ENCODE results near the gene FBXO10.

Gene FBXO10

DNA sequence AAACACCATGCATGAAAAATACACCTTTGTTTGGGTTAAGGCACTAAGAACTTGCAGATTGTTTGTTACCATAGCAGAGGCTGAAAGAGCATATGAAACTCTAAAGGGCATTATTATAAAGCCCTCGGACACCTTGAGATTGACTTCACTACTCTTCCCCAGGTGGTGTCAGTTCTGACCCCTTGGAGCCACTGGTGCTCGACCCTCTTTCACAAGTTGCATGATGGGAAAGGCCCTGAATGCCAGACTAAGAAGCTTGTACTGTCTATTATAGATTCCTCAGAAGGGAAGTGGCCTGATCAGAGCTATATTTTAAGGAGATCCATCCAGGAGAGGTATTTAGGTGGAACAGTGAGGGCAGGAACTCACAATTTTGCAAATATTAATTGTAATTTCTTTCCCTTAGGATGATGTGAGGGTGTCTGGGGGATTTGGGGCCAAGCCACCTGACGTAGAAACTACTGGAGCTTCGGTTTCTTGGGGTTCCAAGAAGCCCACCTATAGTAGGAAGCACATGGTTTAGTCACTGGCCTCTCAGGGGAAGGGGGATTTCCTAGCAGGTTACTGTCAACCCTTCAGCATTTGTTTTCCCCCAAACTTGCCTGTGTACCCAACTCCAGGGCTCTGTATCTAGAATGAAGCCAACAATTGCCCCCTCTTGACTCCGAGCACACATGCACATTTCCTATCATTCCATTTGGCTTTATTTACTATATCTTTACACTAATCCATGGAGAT, 16.2 kb downstream of the FBXO10 start:
- Histone ChIP-seq H3K9me3 (replicated peaks; ENCODE audit: insufficient read depth, low read length) (no peaks in the 10 kb centered on the region), H3K27me3 (replicated peaks; ENCODE audit: insufficient read depth, low read length) (no peaks in the 10 kb centered on the region), H3K9ac (ENCODE audit: low read length) (no peak overlapping the region), H3K4me3 (ENCODE audit: low read length) (no peak overlapping the region), H4K20me1 (ENCODE audit: insufficient read depth, low read length) (no peaks in the 10 kb centered on the region), H3K9me2 (replicated peaks; ENCODE audit: insufficient read depth, low read length) (no peaks in the 10 kb centered on the region), H3K79me2 (ENCODE audit: low read length) (no peaks in the 10 kb centered on the region), H2AFZ (ENCODE audit: low read length) (no peak overlapping the region), H3F3A (ENCODE audit: insufficient read depth, low read length) (no peaks in the 10 kb centered on the region), H3K27ac (ENCODE audit: low read length) (no peak overlapping the region), H3K4me2 (ENCODE audit: low read depth, low read length) (no peak overlapping the region), H3K36me3 (replicated peaks; ENCODE audit: insufficient read depth, low read length) (no peaks in the 10 kb centered on the region), H3K4me1 (ENCODE audit: low read length) (no peaks in the 10 kb centered on the region)
- DNase-seq: no peak
- TF ChIP-seq EZH2phosphoT487 (IDR thresholded peaks at IDR 0.05; ENCODE audit: low read length): no peak

DNA sequence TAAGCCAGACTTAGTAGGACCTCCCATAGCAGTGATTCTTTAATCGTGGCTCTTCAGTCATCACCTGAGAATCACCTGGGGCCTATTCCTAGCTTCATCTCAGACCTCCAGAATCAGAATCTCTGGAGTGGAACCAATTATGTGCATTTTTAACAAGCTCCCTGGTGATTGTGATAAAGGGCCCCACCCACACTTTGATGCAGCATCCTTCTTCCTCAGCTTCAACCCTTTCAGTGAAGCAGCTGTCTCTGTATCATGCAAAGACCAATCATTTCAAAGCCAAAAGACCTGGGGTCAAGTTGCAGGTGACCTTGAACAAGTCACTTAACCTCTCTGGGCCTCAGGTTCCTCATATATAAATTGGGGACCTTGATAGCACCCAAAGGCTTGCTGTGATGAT, 17.1 kb downstream of the FBXO10 start:
- H4K20me1 ChIP-seq (ENCODE audit: insufficient read depth, low read length): no peaks in the 10 kb centered on the region
- no peak for DNase-seq

DNA sequence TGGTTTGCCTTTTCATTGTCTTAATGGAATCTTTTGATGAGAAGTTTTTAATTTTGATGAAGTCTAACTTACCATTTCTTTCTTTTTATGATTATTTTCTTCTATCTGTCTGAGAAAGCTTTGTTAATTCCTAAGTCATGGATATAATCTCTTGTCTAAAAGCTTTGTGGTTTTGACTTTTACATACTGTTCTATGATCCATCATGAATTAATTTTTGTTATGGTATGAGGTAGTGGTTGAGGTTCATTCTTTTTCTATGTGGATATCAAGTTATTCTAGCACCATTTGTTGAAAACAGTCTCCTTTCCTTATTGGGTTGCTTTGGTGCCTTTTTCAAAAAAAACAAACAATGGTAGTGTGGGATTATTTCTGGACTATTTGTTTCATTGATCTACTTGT, 20.4 kb downstream of the FBXO10 start:
- Histone ChIP-seq H3K4me1 (ENCODE audit: low read length) (no peaks in the 10 kb centered on the region), H3K9ac (ENCODE audit: low read length) (no peak overlapping the region), H2AFZ (ENCODE audit: low read length) (no peak overlapping the region), H3K4me2 (ENCODE audit: low read depth, low read length) (no peak overlapping the region), H3F3A (ENCODE audit: insufficient read depth, low read length) (no peaks in the 10 kb centered on the region), H4K20me1 (ENCODE audit: insufficient read depth, low read length) (no peaks in the 10 kb centered on the region), H3K9me2 (replicated peaks; ENCODE audit: insufficient read depth, low read length) (no peaks in the 10 kb centered on the region), H3K27ac (ENCODE audit: low read length) (no peak overlapping the region), H3K4me3 (ENCODE audit: low read length) (no peak overlapping the region), H3K9me3 (replicated peaks; ENCODE audit: insufficient read depth, low read length) (no peaks in the 10 kb centered on the region), H3K36me3 (replicated peaks; ENCODE audit: insufficient read depth, low read length) (no peaks in the 10 kb centered on the region), H3K27me3 (replicated peaks; ENCODE audit: insufficient read depth, low read length) (no peaks in the 10 kb centered on the region), H3K79me2 (ENCODE audit: low read length) (no peaks in the 10 kb centered on the region)
- TF ChIP-seq EZH2 (optimal IDR thresholded peaks at IDR 0.05; ENCODE audit: low read depth, low read length) (no peak), EZH2phosphoT487 (IDR thresholded peaks at IDR 0.05; ENCODE audit: low read length) (no peak)
- TF ChIP-seq, protein P1, sequence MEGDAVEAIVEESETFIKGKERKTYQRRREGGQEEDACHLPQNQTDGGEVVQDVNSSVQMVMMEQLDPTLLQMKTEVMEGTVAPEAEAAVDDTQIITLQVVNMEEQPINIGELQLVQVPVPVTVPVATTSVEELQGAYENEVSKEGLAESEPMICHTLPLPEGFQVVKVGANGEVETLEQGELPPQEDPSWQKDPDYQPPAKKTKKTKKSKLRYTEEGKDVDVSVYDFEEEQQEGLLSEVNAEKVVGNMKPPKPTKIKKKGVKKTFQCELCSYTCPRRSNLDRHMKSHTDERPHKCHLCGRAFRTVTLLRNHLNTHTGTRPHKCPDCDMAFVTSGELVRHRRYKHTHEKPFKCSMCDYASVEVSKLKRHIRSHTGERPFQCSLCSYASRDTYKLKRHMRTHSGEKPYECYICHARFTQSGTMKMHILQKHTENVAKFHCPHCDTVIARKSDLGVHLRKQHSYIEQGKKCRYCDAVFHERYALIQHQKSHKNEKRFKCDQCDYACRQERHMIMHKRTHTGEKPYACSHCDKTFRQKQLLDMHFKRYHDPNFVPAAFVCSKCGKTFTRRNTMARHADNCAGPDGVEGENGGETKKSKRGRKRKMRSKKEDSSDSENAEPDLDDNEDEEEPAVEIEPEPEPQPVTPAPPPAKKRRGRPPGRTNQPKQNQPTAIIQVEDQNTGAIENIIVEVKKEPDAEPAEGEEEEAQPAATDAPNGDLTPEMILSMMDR (IDR thresholded peaks at IDR 0.05; ENCODE audit: low read length): no peak
- DNase-seq: no peak

More for the DNA sequence above, 17.1 kb downstream of the FBXO10 start:
- Histone ChIP-seq H3K4me1 (ENCODE audit: low read length) (no peaks in the 10 kb centered on the region), H3K36me3 (replicated peaks; ENCODE audit: insufficient read depth, low read length) (no peaks in the 10 kb centered on the region), H3K79me2 (ENCODE audit: low read length) (no peaks in the 10 kb centered on the region), H3K4me2 (ENCODE audit: low read depth, low read length) (no peak overlapping the region), H3F3A (ENCODE audit: insufficient read depth, low read length) (no peaks in the 10 kb centered on the region), H3K9me2 (replicated peaks; ENCODE audit: insufficient read depth, low read length) (no peaks in the 10 kb centered on the region), H3K9me3 (replicated peaks; ENCODE audit: insufficient read depth, low read length) (no peaks in the 10 kb centered on the region), H3K27ac (ENCODE audit: low read length) (no peak overlapping the region), H3K27me3 (replicated peaks; ENCODE audit: insufficient read depth, low read length) (no peaks in the 10 kb centered on the region), H3K4me3 (ENCODE audit: low read length) (no peak overlapping the region), H2AFZ (ENCODE audit: low read length) (no peak overlapping the region), H3K9ac (ENCODE audit: low read length) (no peak overlapping the region)
- TF ChIP-seq EZH2phosphoT487 (IDR thresholded peaks at IDR 0.05; ENCODE audit: low read length) (no peak), EZH2 (optimal IDR thresholded peaks at IDR 0.05; ENCODE audit: low read depth, low read length) (no peak)
- TF ChIP-seq, protein P1 (IDR thresholded peaks at IDR 0.05; ENCODE audit: low read length): no peak

DNA sequence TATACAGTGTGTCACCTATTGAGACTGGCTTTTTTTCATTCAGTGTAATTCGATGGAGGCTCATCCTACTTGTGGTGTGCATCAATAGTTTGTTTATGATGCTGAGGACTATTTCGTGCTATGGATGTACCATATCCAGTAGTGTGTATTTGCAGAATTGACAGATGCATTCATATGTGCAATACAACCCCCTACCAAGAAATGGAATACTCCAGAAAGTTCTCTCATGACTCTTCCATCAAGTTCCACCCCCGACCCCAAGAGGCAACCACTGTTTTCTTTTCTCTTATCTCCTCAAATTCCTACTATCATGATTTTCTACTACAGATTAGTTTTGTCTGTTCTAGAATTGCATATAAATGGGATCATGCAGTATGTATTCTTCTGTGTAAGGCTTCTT, 21.9 kb downstream of the FBXO10 start:
- Histone ChIP-seq H3K9me3 (replicated peaks; ENCODE audit: insufficient read depth, low read length) (no peaks in the 10 kb centered on the region), H3K4me2 (ENCODE audit: low read depth, low read length) (no peak overlapping the region), H3K4me3 (ENCODE audit: low read length) (no peak overlapping the region), H4K20me1 (ENCODE audit: insufficient read depth, low read length) (no peaks in the 10 kb centered on the region), H3K36me3 (replicated peaks; ENCODE audit: insufficient read depth, low read length) (no peaks in the 10 kb centered on the region), H3K4me1 (ENCODE audit: low read length) (peaks cover 7% of the 10 kb centered on the region), H3K9me2 (replicated peaks; ENCODE audit: insufficient read depth, low read length) (no peaks in the 10 kb centered on the region), H3K79me2 (ENCODE audit: low read length) (no peaks in the 10 kb centered on the region), H3K27me3 (replicated peaks; ENCODE audit: insufficient read depth, low read length) (no peaks in the 10 kb centered on the region), H3K9ac (ENCODE audit: low read length) (no peak overlapping the region), H2AFZ (ENCODE audit: low read length) (no peak overlapping the region), H3K27ac (ENCODE audit: low read length) (no peak overlapping the region), H3F3A (ENCODE audit: insufficient read depth, low read length) (peaks cover 5% of the 10 kb centered on the region; the same call in 1 of the 2 replicates)
- TF ChIP-seq EZH2 (optimal IDR thresholded peaks at IDR 0.05; ENCODE audit: low read depth, low read length) (no peak), EZH2phosphoT487 (IDR thresholded peaks at IDR 0.05; ENCODE audit: low read length) (no peak)
- TF ChIP-seq, protein P1 (IDR thresholded peaks at IDR 0.05; ENCODE audit: low read length): no peak
- DNase-seq: no peak
